ENCODE results near the gene USP38.

DNA sequence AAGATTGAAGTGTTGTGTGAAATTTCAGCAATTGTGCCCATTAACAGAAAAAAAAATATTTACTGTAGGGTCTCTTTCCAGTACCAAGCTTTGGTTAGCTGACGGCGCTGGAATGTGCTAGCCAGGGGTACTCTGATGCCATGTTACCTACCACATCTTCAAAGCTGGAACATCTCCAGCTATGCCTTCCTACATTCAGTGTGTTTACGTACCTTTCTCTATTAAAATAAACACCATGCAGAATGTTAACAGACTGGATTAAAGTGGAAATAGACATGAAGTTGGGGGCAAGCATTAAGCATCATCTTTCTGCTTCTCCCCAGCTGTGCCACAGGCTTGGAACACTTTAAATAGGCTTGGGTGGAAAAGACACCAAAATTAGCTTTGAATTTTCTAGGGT, 65.9 kb downstream of the USP38 start:
- TF ChIP-seq, protein P1, sequence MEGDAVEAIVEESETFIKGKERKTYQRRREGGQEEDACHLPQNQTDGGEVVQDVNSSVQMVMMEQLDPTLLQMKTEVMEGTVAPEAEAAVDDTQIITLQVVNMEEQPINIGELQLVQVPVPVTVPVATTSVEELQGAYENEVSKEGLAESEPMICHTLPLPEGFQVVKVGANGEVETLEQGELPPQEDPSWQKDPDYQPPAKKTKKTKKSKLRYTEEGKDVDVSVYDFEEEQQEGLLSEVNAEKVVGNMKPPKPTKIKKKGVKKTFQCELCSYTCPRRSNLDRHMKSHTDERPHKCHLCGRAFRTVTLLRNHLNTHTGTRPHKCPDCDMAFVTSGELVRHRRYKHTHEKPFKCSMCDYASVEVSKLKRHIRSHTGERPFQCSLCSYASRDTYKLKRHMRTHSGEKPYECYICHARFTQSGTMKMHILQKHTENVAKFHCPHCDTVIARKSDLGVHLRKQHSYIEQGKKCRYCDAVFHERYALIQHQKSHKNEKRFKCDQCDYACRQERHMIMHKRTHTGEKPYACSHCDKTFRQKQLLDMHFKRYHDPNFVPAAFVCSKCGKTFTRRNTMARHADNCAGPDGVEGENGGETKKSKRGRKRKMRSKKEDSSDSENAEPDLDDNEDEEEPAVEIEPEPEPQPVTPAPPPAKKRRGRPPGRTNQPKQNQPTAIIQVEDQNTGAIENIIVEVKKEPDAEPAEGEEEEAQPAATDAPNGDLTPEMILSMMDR (IDR thresholded peaks at IDR 0.05; ENCODE audit: insufficient read depth, low read length, poor library complexity, severe bottlenecking), result no peak
- no peak for TF ChIP-seq EZH2phosphoT487 (conservative IDR thresholded peaks at IDR 0.05; ENCODE audit: low read length)
